Forelimb muscle (tissue), 1 donor: ENCODE results near the gene ARL6IP4. TPM values are rescaled to one million over a fixed set of nuclear protein-coding genes. Genes with fewer than 3 reads are reported as not detected.

Experiments
- DNase-seq: peaks from one replicate; pipeline ENCODE4 v3.0.0-alpha.2; 2013; ENCODE audit warnings: low read depth
- polyA plus RNA-seq: library from polyadenylated mRNA; unstranded; fragments of 120-200 nt; gene quantifications from one replicate; pipeline ENCODE4 v1.2.1, GENCODE V29; 2013; ENCODE audit not compliant: insufficient read length

Gene ARL6IP4
- polyA plus RNA-seq, 1 donor, result 165 TPM

DNA sequence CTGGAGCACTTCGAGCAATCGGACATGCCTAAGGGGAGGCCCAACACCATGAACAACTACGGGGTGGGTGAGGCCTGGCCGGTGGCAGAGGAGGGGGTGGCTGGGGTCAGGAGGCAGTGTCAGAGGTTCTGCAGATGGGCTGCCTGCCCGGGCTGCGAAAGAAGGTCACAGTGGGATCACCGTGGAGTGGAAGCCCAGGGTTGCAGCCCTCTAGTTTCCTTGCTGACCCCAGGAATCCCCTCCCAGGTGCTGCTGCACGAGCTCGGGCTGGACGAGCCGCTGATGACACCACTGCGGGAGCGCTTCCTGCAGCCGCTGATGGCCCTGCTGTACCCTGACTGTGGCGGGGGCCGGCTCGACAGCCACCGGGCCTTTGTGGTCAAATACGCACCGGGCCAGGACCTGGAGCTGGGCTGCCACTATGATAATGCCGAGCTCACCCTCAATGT is 1.9 kb upstream of the ARL6IP4 start:
- DNase-seq, result no peak

DNA sequence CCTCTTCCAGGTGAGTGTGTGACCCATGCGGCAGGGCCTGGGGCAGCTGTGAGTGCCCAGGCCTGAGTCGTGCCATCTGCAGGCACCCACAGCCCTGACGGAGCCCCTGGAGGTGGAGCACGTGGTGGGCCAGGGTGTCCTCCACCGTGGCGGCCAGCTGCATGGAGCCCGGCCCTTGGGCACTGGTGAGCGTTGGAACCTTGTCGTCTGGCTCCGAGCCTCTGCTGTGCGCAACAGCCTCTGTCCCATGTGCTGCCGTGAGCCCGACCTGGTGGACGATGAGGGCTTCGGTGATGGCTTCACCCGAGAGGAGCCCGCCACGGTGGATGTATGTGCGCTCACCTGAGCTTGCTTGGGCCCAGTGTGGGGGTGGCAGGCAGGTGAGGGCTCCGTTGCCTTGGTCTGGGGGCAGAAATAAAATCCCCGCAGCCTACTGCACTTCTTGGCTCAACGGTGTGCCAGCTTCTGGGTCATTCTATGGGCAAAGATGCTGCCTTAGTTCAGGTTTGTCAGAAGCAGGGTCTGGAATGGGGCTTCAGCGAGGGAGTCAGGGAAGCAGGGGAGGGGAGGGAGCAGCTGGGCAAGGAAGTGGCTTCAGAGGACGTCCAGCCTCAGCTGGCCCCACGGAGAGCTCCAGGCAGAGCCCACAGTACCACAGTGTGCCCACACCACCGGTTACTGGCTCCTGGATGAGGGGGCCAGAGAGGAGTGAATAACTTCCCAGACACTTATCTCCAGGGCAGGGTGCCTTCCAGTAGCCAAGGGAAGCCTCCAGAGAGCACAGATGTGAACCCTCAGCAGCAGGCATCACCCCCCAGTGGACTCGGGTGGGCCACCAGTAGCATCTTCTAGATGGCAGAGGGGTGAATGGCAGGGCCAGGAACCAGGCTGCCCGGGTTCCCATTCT is 1.2 kb upstream of the ARL6IP4 start:
- no peak for DNase-seq

DNA sequence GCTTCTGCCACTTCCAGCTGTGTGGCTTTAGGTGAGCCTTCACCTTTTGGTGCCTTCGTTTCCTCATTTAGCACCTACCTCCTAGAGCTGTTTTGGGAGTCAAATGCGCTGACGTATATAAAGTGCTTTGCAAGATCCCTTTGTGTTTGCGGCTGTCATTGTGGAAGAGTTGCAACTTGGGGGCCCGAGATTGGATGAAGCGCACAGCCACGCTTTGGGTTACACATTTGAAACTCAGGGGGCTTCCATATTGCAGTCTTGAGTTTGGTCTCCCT is 636 bp upstream of the ARL6IP4 start:
- DNase-seq, result no peak

DNA sequence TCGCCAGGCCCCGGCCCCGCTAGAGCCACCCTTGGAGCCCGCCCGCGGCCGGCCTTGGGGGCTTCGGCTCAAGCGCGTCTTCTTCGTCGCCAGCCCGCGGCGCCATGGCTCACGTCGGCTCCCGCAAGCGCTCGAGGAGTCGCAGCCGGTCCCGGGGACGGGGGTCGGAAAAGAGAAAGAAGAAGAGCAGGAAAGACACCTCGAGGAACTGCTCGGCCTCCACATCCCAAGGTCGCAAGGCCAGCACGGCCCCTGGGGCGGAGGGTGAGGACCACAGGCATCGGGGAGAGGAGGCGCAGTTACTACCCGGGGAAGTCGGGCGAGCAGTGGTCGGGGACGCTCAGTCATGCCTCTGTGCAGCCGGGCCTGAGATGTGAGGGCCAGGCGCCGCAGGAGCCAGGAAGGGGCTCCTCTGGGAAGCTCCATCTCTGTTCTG is 573 bp downstream of the ARL6IP4 start:
- no peak for DNase-seq

DNA sequence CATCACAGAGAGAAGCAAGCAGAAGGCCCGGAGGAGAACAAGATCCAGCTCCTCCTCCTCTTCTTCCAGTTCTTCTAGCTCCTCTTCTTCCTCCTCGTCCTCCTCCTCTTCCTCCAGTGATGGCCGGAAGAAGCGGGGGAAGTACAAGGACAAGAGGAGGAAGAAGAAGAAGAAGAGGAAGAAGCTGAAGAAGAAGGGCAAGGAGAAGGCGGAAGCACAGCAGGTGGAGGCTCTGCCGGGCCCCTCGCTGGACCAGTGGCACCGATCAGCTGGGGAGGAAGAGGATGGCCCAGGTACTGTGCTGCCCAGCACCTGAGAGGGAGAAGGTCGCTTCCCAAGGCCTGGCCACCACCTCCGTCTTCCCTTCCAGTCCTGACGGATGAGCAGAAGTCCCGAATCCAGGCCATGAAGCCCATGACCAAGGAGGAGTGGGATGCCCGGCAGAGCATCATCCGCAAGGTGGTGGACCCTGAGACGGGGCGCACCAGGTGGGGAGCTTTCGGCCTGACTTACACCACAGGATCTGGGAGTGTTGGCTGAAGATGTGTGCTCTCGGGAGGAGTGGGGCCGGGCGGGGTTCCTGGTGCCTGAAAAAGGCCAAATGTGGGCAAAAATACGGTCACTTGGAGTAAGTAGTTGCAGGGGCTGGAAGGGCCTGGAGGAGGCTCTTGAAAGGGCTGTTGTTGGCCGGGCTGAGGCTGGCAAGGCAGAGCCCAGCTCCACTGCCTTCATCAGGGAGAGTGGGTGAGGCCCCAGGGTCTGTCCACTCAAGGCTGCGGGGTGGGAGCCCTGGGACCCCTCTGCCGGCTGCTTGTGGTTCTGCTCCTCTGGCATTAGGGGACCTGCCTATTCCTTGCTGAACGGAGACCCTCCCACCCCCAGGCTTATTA is 1.4 kb downstream of the ARL6IP4 start:
- no peak for DNase-seq

DNA sequence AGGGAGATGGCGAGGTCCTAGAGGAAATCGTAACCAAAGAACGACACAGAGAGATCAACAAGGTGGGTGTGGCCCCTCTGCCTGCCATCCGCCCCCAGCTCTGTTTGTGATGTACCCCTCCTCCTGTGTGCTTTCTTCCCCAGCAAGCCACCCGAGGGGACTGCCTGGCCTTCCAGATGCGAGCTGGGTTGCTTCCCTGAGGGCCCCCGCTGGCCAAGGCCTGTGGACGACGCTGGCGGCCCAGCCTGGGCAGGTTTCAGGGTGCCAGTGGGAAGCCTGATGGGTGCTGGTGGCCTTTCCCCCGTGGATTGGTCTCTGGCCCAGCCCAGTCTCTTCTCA is 2.0 kb downstream of the ARL6IP4 start:
- DNase-seq, result no peak

DNA sequence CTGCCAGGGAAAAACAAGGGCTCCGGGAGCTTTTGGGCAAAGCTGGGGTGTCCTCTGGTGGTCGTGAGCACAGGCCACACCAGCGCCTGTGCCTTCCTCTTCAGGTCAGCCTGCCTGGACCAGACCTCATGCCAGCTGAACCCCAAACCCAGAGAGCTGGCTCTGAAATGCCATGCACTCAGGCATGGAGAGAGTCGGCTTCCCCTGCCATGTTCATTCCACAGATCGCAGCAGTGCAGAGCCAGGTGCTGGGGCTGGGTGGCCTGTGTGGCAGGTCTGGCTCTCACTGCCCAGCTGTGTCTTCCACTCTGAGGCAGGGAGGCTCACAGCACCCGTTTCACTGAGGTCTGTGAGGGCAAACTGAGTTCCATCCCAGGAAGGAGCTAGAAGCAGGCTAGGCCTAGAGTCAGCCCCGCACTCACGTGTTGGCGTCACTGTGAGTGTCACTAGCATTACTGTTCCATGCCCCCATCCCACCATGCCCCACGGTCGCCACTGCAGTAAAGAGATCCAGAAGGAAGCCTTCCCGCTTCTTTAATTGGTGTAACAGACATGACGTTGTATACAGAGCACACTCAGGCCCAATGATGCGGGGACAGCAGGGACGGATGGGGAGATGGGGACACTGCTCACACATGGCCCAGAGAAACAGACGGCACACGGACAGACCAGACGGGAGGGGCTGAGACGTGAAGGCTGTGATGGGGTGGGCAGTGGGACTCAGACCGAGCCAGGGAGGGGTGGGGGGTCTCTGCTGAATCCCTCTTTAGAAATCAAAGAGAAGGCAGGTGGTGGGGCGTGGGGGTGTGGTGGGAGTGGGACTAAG is 2.7 kb downstream of the ARL6IP4 start:
- DNase-seq, result no peak

DNA sequence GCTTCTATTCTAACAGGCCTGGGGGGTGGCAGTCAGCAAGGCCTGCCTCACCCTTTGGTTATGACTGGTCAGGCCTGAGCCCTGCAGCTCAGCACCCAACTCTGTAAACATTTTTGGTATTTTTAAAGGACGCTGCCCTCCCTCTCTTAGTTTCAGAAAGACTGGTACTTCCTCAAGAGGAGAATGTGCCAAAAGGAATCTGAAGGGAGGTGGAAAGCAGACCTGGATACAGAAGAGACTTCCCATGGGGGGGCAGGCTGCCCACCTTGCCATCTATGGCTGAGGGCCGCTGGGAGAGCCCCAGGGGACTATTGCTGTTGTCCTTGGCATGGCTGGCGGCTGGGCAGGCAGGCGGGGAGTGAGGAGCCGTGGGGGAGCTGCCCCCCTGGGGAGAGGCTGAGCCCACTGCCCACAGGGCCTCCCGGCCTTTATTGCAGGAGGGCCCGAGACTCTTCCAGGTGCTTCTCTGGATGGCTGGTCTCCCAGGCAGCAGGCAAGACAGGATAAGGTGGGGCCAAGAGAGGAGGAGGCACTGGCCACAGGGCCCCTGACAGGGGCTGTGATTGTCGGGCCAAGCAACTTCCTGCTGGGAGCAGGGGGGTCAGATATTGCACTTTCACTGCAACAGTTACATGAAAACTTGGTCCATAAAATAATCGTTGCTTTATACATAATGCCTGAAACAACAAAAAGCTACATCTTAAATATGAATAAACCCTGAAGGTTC is 3.5 kb downstream of the ARL6IP4 start:
- DNase-seq, result no peak

DNA sequence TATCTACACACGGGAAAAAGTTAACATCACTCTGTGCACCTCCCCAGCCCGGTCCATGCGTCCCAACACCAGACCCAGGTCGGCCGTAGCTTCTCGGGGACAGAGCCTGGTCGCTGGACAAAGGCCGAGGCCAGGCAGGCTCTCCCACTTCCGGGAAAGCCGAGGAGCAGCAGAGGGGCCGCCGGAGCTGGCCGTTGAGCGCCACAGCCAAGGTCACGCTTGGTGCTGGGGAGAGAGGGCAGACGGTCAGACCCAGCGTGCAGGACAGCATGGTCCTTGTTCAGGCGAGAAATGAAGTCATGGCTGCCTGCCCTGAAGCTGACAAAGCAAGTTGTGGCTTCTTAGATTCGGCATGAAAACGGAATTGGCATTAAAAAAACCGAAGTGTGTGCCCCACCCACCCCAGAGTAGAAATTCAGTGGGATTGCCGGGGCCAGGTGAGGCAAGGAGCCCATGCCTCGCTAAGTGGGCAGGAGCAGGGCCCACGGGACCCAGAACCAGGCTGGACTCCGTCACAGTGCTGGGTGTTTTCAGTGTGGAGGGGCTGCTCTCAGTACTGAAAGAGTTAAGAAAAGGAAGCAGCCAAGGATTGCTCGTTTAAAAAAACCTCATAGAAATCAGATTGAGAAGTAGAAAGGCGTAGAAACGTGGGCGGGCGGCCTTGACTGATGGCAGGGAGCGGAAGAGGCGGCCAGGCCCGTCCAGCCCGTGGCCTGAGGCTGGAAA is 4.3 kb downstream of the ARL6IP4 start:
- DNase-seq, result no peak

DNA sequence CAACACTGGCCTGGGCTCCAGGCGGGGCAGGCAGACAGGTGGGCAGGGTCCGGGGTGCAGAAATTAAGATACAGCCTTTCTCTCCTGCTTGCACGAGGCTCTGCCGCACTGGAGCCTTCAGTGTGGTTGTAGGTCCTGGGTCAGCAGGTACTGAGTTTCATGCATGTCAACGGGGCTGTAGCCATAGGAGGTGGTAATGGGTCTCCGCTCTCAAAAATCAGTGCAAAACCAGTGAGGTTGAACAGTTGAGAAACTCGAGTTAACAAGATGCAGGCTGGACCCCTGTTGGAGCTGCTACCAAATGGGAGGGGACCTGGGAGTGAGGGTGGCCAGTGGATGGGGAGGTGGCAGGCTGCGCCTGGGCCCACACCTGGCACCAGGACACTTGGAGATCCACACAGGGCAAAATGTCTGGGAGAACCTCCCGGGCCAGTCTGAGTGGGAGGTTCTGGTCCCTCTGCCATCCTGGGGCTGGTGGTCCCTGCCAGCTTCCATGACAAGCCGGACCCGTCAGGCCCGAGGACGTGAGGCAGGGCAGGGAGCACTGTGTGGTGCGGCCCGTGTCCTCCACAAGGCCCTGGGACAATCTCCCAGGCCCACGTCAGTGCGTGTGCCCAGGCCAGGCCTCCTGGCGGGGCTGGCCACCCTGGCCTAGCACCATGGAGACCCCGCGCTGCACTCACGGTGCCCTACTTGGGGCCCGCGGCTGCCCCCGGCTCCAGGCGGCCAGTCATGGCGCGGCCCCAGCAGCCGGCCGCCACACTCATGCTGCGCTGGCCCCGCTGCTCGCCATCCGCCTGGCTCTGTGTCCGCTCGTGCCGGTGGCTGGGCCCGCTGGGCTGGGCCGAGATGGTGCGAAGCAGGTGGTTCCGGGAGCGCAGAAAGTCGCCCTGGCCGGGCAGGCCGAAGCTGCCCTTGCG is 5.1 kb downstream of the ARL6IP4 start:
- no peak for DNase-seq

DNA sequence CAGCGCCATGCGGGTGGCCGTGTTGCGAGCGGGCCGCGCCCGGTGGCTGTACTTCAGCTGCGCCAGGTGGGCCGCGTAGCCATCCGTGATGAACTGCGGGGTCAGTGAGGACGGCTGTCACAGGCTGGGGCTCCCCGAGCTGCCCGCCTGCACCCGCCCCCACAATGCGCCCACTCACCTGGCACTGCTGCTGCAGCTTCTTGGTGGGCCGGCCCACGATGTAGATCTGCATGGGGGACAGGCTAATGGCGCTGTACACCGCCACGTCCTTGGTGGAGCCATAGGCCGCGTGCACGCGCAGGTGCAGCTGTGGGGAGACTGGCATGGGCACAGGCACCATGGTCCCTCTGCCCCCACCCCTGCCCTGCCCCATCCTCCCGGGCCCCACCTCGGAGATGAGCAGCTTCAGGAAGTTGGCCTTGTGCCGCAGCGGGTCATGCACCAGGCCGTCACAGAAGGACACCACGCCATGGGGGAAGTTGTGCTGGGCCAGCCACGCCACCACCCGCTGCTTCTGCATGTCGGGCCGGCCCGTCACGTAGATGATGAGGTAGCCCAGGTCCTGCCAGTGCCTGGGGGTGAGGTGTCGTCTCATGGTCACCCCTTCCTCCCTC is 5.9 kb downstream of the ARL6IP4 start:
- no peak for DNase-seq

DNA sequence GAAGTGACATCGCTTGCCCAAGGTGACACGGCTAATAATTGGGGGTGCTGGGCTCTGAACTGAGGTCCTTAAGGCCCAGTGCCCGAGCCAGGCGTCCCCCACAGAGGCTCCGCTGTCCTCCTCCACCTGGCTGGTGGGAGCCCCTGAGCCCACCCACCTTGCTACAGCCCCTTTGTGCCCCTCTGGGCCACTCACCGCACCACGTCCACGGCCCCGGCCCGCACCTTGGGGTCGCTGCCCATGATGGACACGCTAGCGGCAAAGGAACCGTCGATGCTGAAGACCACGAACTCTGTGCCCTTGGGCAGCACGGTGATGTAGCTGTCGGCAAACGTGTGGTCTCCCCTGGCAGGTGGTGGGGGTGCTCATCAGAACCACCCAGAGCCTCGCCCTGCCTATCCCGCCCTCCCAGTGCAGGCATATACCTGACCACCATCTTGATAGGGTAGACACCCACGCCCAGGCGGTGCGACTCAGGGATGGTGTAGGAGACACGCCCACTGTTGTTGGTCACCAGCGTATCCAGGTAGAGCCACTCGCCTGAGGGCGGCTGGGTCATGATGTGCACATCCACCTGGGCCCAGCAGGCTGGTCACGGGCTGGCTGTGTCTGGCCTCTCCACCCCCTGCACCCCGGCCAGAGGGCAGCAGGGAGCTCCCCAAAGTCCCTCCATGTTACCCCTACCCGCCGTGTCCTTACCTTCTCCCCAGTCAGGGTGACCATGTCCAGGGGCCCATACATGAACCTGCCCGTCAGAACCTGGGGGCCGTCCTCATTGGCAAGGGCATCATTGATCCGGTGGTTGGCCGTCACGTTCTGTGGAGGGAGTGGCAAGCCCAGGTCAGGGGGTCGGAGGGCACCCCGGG is 6.8 kb downstream of the ARL6IP4 start:
- no peak for DNase-seq

DNA sequence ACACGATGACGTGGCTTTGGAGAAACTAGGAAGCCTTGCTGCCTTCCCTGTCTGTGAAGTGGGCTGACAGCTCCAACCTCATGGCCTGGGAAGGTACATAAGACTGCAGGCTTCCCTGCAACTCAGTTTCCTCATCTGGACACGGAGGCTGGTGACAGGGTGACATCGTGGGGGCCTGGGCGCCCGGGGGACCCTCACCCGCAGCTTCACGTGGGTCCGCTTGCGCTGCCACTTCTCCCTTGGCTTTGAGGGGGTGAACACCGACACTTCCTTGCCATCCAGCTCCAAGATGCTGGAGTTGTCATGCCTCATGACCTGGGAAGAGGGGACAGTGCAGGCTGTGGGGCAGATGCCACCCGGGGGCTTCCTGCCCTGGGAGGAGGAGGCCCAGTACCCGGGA is 7.6 kb downstream of the ARL6IP4 start:
- DNase-seq, result no peak

DNA sequence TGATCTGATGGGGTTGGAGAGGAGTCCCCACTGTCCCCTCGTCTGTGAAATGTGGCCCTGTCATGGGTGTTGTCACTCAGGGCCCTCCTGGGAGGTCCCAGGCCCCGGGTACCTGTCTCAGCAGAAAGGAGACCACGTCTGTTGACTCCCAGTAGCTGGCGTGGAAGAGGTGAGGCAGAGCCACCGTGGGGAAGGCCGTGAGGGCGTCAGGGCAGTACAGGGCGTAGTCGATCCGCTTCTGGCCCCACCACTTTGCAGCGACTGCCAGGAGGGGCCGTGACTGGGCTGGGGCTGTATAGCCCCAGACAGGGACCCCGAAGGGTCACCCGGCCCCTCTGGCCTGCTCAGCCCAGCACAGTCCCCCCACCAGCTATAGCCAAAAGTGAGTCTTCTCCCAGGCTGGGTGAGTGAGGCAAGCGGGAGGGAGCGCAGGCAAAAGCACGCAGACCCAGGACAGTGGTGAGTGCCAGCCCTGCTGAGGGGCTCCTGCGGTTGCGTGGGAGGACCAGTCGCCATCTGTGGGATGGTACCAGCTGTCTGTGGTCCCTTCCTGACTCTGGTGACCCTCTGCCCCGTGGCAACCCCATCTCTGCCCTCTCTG is 8.2 kb downstream of the ARL6IP4 start:
- DNase-seq, result no peak

DNA sequence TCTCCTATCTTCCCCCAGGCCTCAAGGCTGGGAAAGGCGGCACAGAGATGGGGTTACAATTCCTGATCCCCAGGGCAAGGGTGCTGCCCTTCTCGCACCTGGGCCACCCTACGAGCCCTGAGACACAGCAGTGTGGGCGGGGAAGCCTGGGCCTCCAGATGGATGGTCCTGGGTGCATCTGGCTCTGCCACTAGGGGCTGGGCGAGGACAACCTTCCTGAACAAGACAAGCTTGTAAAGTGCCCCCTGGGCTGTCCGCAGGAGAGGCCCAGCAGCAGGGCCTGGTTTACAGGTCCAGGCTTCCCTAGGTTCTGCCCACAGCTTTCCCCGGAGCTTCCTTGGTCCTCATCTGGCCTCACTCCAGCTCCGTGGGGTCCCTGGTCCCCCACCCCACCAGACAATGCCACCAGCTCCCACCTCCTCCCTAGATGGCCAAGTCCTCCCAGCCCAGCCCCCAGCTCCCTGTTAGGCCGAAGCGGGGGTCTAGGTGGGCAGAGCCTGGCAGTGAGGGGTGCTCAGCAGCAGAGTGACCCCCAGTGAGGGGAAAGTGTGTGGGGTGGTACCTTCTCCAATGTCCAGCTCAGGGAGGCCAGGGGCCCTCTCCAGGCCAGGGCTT is 8.9 kb downstream of the ARL6IP4 start:
- DNase-seq, result no peak

DNA sequence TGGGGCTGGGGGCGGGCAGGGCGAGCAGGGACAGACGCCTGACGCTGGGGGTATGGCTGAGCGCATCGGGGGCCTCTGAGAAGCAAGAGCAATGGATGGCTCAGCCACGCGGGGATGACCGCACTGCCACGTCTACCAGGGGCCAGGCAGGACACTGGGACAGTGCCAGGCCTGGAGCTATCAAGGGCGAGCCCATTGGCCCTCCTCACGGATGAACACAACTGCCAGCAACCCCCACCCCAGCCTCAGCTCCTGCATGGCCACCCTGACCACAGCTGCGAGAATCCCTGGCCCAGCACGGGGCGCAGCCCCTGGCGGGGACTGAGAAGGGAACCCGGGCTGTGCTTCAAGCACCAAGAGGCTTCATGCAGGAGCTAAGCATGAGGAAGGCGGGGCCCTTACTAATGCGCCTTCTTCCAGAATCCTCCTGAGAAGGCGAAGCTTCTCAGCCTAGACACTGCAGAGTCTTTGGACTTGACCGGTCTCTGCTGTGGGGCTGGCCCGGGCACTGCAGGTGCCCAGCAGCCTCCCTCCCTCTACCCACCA is 9.5 kb downstream of the ARL6IP4 start:
- DNase-seq, result no peak

DNA sequence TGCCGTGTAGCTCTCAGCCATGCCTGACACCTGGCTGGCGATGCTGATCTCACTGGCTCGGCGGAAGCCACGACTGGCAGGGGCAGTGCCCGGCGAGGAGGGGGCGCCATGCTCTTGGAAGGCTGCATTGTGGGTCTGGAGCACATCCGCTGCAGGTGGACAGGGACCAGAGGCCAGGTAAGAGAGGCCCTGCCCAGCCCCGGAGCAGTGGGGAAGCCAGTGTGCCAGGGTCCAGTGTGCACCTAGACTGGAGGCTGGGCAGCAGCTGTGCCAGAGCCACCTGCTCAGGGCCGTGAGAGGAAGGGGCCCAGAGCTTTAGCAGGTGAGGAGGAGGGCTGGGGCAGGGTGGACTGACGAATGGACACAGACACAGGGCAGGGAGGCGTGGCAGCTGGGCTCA is 10.1 kb downstream of the ARL6IP4 start:
- DNase-seq, result no peak
